GM12878 (cell line): ENCODE results near the gene FSIP1.

Experiments
- NR2C2 ChIP-seq: IDR thresholded peaks from 2 replicates; pipeline ENCODE4 v1.6.1; 2011; ENCODE audit warnings: borderline replicate concordance, low read depth; ENCODE audit not compliant: control insufficient read depth, insufficient read length
- POLR2A ChIP-seq: IDR thresholded peaks from 2 replicates; pipeline ENCODE4 v1.6.1; 2011; ENCODE audit warnings: low read depth, mild to moderate bottlenecking, low read length

DNA sequence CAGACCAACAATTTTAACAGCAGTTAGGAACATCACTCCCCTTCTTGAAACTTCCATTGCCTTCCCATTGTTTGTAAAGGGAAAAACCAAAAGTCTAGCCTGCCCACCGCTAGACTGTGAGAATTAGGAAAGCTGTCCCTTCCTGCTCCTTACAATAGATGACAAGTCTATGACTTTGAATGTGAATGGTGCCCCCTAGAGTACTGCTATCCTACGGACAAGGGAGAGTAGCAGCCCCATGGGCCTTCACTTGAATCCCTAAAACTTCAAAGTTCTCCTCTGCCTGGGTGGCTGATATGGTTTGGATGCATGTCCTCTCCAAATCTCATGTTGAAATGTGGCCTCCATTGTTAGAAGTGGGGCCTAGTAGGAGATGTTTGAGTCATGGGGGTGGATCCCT, 41.0 kb upstream of the FSIP1 start:
- TF ChIP-seq NR2C2 (no peak), POLR2A (no peak)
